Caco-2 (cell line): ENCODE data around the gene PSMF1. TPM values are rescaled to one million over a fixed set of nuclear protein-coding genes. Genes with fewer than 3 reads are reported as not detected.

ENCODE experiments used
- BruUV-seq: library from RNA; stranded (reverse); fragments of 400-500 nt; replicated peaks from 2 replicates; lab custom pipeline; 2021; lab: Mats Ljungman, UMichigan
- CTCF ChIA-PET: fragments of 300-600 bp; sonication (Branson Sonifier 250); formaldehyde crosslinking; loops from one replicate; lab custom pipeline; 2022; ENCODE audit warnings: antibody characterized with exemption; lab: Charles Lee
- POLR2A ChIA-PET: fragments of 300-600 bp; sonication (Branson Sonifier 250); formaldehyde crosslinking; loops from one replicate; lab custom pipeline; 2022; ENCODE audit warnings: antibody characterized with exemption; lab: Charles Lee
- DNase-seq, 2 experiments: peaks; one replicate each; pipeline versions ENCODE4 v3.0.0 to v3.0.0-alpha.2; 2020 to 2022
- H3K27me3 ChIP-seq: replicated peaks from 2 replicates; pipeline ENCODE4 v1.6.0; 2011; ENCODE audit warnings: low read length; ENCODE audit not compliant: control insufficient read depth, insufficient read depth
- H3K36me3 ChIP-seq: 2 replicates; pipeline ENCODE4 v1.5.1; 2011; ENCODE audit warnings: low read length; ENCODE audit not compliant: control insufficient read depth, insufficient read depth
- H3K4me1 ChIP-seq: fragments of 250-450 bp; sonication (Bioruptor Pico); 2 replicates; pipeline ENCODE4 v1.5.1; 2020; ENCODE audit warnings: mild to moderate bottlenecking
- H3K4me3 ChIP-seq: 2 replicates; pipeline ENCODE4 v1.5.1; 2011; ENCODE audit warnings: low read depth, mild to moderate bottlenecking, control low read depth, low read length
- H3K9me3 ChIP-seq: fragments of 250-450 bp; sonication (Bioruptor Pico); 2 replicates; pipeline ENCODE4 v1.5.1; 2020; ENCODE audit warnings: mild to moderate bottlenecking, moderate library complexity
- H3K27ac Mint-ChIP-seq: one replicate; pipeline ENCODE4 v1.8.0; 2022; ENCODE audit warnings: mixed read lengths; ENCODE audit not compliant: unreplicated experiment
- H3K27me3 Mint-ChIP-seq: one replicate; pipeline ENCODE4 v1.8.0; 2022; ENCODE audit warnings: mixed read lengths; ENCODE audit not compliant: insufficient read depth, unreplicated experiment
- H3K36me3 Mint-ChIP-seq: one replicate; pipeline ENCODE4 v1.8.0; 2022; ENCODE audit warnings: mild to moderate bottlenecking, mixed read lengths; ENCODE audit not compliant: insufficient read depth, unreplicated experiment
- H3K4me1 Mint-ChIP-seq: one replicate; pipeline ENCODE4 v1.8.0; 2022; ENCODE audit warnings: low read depth, mixed read lengths; ENCODE audit not compliant: unreplicated experiment
- H3K4me3 Mint-ChIP-seq: one replicate; pipeline ENCODE4 v1.8.0; 2022; ENCODE audit warnings: mild to moderate bottlenecking, moderate library complexity, mixed read lengths; ENCODE audit not compliant: unreplicated experiment
- H3K9me3 Mint-ChIP-seq: one replicate; pipeline ENCODE4 v1.8.0; 2022; ENCODE audit warnings: mixed read lengths; ENCODE audit not compliant: unreplicated experiment
- intact Hi-C: fragments of 100-400 bp; cut with micrococcal nuclease; formaldehyde crosslinking; loops from one replicate; pipeline ENCODE4 v1.10.0; 2022; ENCODE audit not compliant: unreplicated experiment
- total RNA-seq: library from RNA; stranded (reverse); gene quantifications from 2 replicates; pipeline ENCODE4 v1.2.3, GENCODE V29; 2022
- TF ChIP-seq, protein P1 (sequence below), 2 experiments: fragments of 200-600 bp in 1 of 2; IDR thresholded peaks; 1 replicate in 1 of 2; 2 replicates in 1 of 2; pipeline versions ENCODE4 v1.5.1 to v1.8.0; 2011 to 2022; ENCODE audit warnings: antibody characterized with exemption in 1 of 2, control low read depth in 1 of 2, inconsistent platforms in 1 of 2, low read depth in 1 of 2, low read length in 1 of 2, mild to moderate bottlenecking in 1 of 2, moderate library complexity in 1 of 2; ENCODE audit not compliant: insufficient read depth in 1 of 2, severe bottlenecking in 1 of 2, unreplicated experiment in 1 of 2

Gene PSMF1
- total RNA-seq, 1 experiment from 2014 or later: 141 TPM

DNA sequence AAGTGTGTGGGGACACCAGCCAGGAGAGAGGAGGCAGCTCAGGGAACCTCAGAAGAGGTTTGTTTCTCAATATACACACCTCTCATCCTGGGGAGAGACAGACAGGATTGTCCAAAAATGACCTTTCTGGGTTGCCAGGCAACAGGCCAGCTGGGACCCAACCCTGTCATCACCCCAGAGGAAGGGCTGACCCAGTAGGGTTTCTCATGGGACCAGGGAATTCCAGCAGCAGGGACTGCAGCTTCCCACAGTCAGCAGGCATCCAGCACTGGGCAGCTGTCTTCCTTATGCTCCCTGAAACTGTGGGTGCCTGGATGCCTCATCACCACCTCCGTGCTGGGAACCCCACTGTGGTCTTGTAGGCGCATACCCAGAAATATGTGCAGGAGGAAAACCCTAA lies 86.2 kb downstream of the PSMF1 start:
- H3K4me3 Mint-ChIP-seq: no peak overlapping the region
- intact Hi-C loops: no loop called here
- H3K36me3 ChIP-seq: no peaks in the 10 kb centered on the region
- no peaks in the 10 kb centered on the region for H3K4me1 Mint-ChIP-seq
- H3K27me3 Mint-ChIP-seq: peaks cover 10% of the 10 kb centered on the region
- H3K27me3 ChIP-seq: no peaks in the 10 kb centered on the region; the same call in 1 of the 2 replicates
- TF ChIP-seq, protein P1, sequence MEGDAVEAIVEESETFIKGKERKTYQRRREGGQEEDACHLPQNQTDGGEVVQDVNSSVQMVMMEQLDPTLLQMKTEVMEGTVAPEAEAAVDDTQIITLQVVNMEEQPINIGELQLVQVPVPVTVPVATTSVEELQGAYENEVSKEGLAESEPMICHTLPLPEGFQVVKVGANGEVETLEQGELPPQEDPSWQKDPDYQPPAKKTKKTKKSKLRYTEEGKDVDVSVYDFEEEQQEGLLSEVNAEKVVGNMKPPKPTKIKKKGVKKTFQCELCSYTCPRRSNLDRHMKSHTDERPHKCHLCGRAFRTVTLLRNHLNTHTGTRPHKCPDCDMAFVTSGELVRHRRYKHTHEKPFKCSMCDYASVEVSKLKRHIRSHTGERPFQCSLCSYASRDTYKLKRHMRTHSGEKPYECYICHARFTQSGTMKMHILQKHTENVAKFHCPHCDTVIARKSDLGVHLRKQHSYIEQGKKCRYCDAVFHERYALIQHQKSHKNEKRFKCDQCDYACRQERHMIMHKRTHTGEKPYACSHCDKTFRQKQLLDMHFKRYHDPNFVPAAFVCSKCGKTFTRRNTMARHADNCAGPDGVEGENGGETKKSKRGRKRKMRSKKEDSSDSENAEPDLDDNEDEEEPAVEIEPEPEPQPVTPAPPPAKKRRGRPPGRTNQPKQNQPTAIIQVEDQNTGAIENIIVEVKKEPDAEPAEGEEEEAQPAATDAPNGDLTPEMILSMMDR (IDR thresholded peaks at IDR 0.05; ENCODE audit: insufficient read depth in 1 of 2, low read depth in 1 of 2, low read length in 1 of 2, severe bottlenecking in 1 of 2, unreplicated experiment in 1 of 2): no peak
- peaks cover 4% of the 10 kb centered on the region for H3K36me3 Mint-ChIP-seq
- no peak overlapping the region for H3K4me3 ChIP-seq
- DNase-seq: no peak
- ChIA-PET POLR2A (no interaction called here), CTCF (interaction anchor here (0.9 kb wide), 1 partner anchor 96 kb away, joined by 3 read pairs; no protein-coding TSS in a partner anchor)
- no peak overlapping the region for H3K27ac Mint-ChIP-seq
- BruUV-seq: no TSS peak
- H3K4me1 ChIP-seq: no peaks in the 10 kb centered on the region
- no peaks in the 10 kb centered on the region for H3K9me3 Mint-ChIP-seq
- no peaks in the 10 kb centered on the region for H3K9me3 ChIP-seq

DNA sequence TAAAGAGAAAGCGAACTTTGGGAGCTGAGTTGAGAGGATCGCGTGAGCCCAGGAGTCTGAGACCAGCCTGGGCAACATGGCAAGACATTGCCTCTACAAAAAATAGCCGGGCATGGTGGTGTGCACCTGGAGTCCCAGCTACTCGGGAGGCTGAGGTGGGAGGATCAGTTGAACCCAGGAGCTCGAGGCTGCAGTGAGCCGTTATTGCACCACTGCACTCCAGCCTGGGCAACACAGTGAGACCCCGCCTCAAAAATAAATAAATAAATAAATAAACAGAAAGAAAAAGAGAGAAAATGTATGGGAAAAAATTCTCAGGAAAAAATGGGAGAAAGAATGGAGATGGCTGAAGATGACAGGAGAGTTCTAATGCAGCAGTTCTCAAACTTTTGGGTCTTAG lies 87.4 kb downstream of the PSMF1 start:
- intact Hi-C loops: no loop called here
- POLR2A ChIA-PET: no interaction called here
- Histone ChIP-seq H3K4me1 (no peaks in the 10 kb centered on the region), H3K36me3 (no peaks in the 10 kb centered on the region), H3K9me3 (no peaks in the 10 kb centered on the region), H3K27me3 (no peaks in the 10 kb centered on the region; the same call in 1 of the 2 replicates), H3K4me3 (no peak overlapping the region)
- H3K36me3 Mint-ChIP-seq: no peaks in the 10 kb centered on the region
- BruUV-seq: no TSS peak
- H3K4me1 Mint-ChIP-seq: no peaks in the 10 kb centered on the region
- peaks cover 11% of the 10 kb centered on the region for H3K27me3 Mint-ChIP-seq
- no peak overlapping the region for H3K27ac Mint-ChIP-seq
- CTCF ChIA-PET: interaction anchor here (0.9 kb wide), 1 partner anchor 97 kb away, joined by 3 read pairs; no protein-coding TSS in a partner anchor
- DNase-seq: no peak
- TF ChIP-seq, protein P1 (IDR thresholded peaks at IDR 0.05; ENCODE audit: insufficient read depth in 1 of 2, low read depth in 1 of 2, low read length in 1 of 2, severe bottlenecking in 1 of 2, unreplicated experiment in 1 of 2): no peak
- no peaks in the 10 kb centered on the region for H3K9me3 Mint-ChIP-seq
- H3K4me3 Mint-ChIP-seq: no peak overlapping the region

DNA sequence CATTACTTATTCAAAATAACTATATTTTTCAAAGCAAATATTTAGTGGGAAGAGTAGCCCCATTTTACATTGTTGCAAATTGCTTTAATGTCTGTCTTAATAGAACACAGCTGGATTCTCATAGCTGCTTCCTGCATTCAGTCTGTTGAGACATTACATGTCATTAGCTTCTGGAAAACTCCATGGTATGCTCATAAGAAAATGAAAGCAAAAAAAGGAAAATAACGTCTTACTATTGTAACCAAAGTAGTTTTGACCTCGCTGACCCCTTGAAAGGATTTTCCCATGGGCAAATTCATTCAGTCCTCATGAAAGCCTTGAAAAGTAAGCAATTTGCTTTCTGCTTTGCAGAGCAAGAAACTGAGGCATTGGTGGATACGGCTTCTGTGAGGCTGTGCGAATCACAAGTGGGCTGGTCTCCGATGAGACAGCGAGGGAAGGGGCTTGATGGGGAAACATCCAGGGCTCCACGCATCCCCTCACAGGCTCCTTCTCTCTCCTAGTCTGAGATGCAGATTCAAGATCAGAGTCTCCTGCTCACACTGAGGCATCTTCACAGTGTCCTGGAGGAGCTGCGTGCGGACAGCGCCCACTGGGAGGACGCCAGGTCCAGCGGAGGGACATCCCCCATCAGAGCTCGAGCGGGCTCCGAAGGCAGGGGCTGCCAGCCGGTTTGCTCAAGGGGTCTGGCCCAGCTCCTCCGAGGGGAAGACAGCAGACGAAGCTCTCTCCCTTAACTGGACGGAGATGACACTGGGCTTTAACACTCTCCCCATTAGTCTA lies 88.2 kb downstream of the PSMF1 start:
- no peak overlapping the region for H3K27ac Mint-ChIP-seq
- Histone ChIP-seq H3K27me3 (no peaks in the 10 kb centered on the region; the same call in 1 of the 2 replicates), H3K9me3 (no peaks in the 10 kb centered on the region), H3K4me3 (no peak overlapping the region), H3K36me3 (no peaks in the 10 kb centered on the region), H3K4me1 (no peaks in the 10 kb centered on the region)
- no peaks in the 10 kb centered on the region for H3K9me3 Mint-ChIP-seq
- TF ChIP-seq, protein P1 (IDR thresholded peaks at IDR 0.05; ENCODE audit: insufficient read depth in 1 of 2, low read depth in 1 of 2, low read length in 1 of 2, severe bottlenecking in 1 of 2, unreplicated experiment in 1 of 2): no peak
- BruUV-seq: no TSS peak
- intact Hi-C loops: no loop called here
- ChIA-PET POLR2A (no interaction called here), CTCF (no interaction called here)
- H3K36me3 Mint-ChIP-seq: no peaks in the 10 kb centered on the region
- no peak for DNase-seq
- H3K4me3 Mint-ChIP-seq: no peak overlapping the region
- peaks cover 11% of the 10 kb centered on the region for H3K27me3 Mint-ChIP-seq
- no peaks in the 10 kb centered on the region for H3K4me1 Mint-ChIP-seq
